Thoracic aorta (tissue), 2 donors: ENCODE measurements around the gene SMARCD2. TPM values are rescaled to one million over a fixed set of nuclear protein-coding genes. Genes with fewer than 3 reads are reported as not detected.

Source experiments
- ATAC-seq: fragments of 150-250 bp; one replicate; pipeline ENCODE4 v1.8.0; 2017; ENCODE audit warnings: low read depth; ENCODE audit not compliant: insufficient number of reproducible peaks, low FRiP score
- DNase-seq: peaks from one replicate; pipeline ENCODE4 v3.0.0-alpha.2; 2020; ENCODE audit warnings: low spot score
- H3K27ac ChIP-seq, 2 donors: fragments of 200-600 bp; sonication (generic); 1 replicate in 1 of 2; 2 replicates in 1 of 2; pipeline ENCODE4 v1.5.1; 2016; ENCODE audit warnings: mild to moderate bottlenecking in 2 of 2, moderate library complexity in 2 of 2
- H3K27me3 ChIP-seq: fragments of 200-600 bp; sonication (generic); replicated peaks from 2 replicates; pipeline ENCODE4 v1.6.0; 2016; ENCODE audit warnings: mild to moderate bottlenecking; ENCODE audit not compliant: insufficient read depth
- H3K36me3 ChIP-seq: fragments of 200-600 bp; sonication (generic); one replicate; pipeline ENCODE4 v1.5.1; 2016
- H3K4me1 ChIP-seq, 2 donors: fragments of 200-600 bp; sonication (generic); 1 replicate in 1 of 2; 2 replicates in 1 of 2; pipeline versions ENCODE4 v1.5.1 to v1.6.0; 2016; ENCODE audit warnings: low read depth in 2 of 2, mild to moderate bottlenecking in 1 of 2; ENCODE audit not compliant: control insufficient read depth in 1 of 2
- H3K4me3 ChIP-seq: fragments of 200-600 bp; sonication (generic); 2 replicates; pipeline ENCODE4 v1.5.1; 2016; ENCODE audit warnings: mild to moderate bottlenecking
- H3K9me3 ChIP-seq: fragments of 200-600 bp; sonication (generic); 2 replicates; pipeline ENCODE4 v1.5.1; 2016
- CTCF ChIP-seq: fragments of 200-600 bp; sonication (generic); IDR thresholded peaks from one replicate; pipeline ENCODE4 v1.5.1; 2019; ENCODE audit warnings: antibody characterized with exemption
- total RNA-seq, 2 donors: library from RNA; depleted of rRNA; stranded (reverse); fragments of >200 nt; gene quantifications; one replicate each; pipeline versions ENCODE4 v1.1.0 to v1.2.3, GENCODE V29; 2016

The SMARCD2 gene
- total RNA-seq, 2 donors from 2014 or later, result 81.8 to 136 TPM

GRCh38 chr17:63833741-63834373, 8.6 kb downstream of the SMARCD2 start:
- Histone ChIP-seq H3K4me3 (no peak overlapping the region), H3K27ac (no peak overlapping the region), H3K4me1 (peaks cover 13 to 44% of the 10 kb centered on the region in 2 donors), H3K36me3 (peaks cover 82% of the 10 kb centered on the region), H3K9me3 (no peaks in the 10 kb centered on the region), H3K27me3 (no peaks in the 10 kb centered on the region)
- no peak for TF ChIP-seq CTCF
- DNase-seq, result no peak
- no peak for ATAC-seq

DNA sequence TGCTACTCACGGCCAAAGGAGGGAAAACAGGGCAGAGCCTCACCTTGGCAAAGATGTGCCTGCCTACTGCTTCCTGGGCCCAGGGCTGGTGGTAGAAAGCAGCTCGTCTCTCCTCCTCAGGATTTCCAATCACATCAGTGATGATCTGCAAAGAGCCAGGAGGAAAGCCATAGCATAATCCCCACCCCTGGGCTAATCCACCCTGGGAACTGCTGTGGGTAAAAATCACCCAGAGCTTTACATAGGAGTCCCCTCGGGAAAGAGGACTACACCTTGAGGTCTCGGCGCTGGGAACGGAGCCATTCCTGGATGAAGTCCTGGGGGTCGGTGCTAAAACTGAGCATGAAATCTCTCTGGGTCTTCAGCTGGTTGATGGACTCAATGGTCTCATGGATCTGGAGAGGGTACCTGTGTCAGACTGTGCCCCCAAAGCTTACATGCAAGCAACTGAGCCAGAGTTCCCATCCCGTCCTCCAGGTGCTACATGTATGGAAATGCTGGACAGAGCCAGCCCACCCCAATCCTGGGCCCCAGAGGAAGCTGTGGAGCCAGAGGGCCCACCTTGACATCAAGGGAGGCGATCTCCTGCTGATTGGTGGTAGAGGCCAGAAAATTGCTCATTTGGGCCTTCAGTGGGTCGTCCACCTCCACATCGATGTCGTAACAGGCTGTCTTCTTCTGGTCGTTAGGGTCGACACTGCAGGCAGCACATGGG, 9.3 kb downstream of the SMARCD2 start:
- no peak for ATAC-seq
- Histone ChIP-seq H3K27me3 (no peaks in the 10 kb centered on the region), H3K4me3 (no peak overlapping the region), H3K27ac (no peak overlapping the region), H3K4me1 (peaks cover 8 to 44% of the 10 kb centered on the region in 2 donors), H3K9me3 (no peaks in the 10 kb centered on the region), H3K36me3 (peaks cover 82% of the 10 kb centered on the region)
- no peak for DNase-seq
- TF ChIP-seq CTCF, result no peak

DNA sequence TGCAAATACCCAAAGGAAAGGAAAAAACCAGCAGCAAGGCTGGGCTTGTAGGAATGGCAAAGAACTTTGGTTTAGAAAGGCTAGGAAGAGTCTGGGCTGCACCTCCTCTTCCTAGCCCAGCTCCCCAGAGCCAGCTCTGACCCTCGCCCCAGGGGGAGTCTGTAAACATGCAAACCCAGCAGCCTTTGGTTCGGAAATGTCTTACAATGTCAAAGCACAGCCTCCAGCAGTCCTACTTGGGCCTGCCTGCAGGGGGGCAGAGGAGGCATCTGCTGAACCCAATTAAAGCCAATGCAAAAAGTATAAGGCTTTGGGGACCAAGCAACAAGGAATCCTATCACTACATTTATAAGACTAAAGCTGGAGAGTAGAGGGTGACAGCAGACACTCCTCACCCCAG, 10.0 kb downstream of the SMARCD2 start:
- no peak overlapping the region for H3K27ac ChIP-seq
- no peak for TF ChIP-seq CTCF
- H3K4me3 ChIP-seq, result no peak overlapping the region
- ATAC-seq, result no peak
- no peak for DNase-seq
- H3K36me3 ChIP-seq, result peaks cover 80% of the 10 kb centered on the region
- peaks cover 3 to 41% of the 10 kb centered on the region in 2 donors for H3K4me1 ChIP-seq
- no peaks in the 10 kb centered on the region for H3K27me3 ChIP-seq
- no peaks in the 10 kb centered on the region for H3K9me3 ChIP-seq

- Histone ChIP-seq H3K27ac (no peak overlapping the region), H3K4me1 (peaks cover 3 to 37% of the 10 kb centered on the region in 2 donors), H3K9me3 (no peaks in the 10 kb centered on the region), H3K4me3 (no peak overlapping the region), H3K36me3 (peaks cover 75% of the 10 kb centered on the region), H3K27me3 (no peaks in the 10 kb centered on the region)
- no peak for ATAC-seq
- no peak for TF ChIP-seq CTCF
- no peak for DNase-seq
These were observed 10.5 kb downstream of the SMARCD2 start for GRCh38 chr17:63832014-63832413.

- DNase-seq (no peak), ATAC-seq (no peak)
- TF ChIP-seq CTCF, result no peak
- no peak overlapping the region for H3K27ac ChIP-seq
- peaks cover 3 to 33% of the 10 kb centered on the region in 2 donors for H3K4me1 ChIP-seq
- no peaks in the 10 kb centered on the region for H3K9me3 ChIP-seq
- peaks cover 70% of the 10 kb centered on the region for H3K36me3 ChIP-seq
- H3K4me3 ChIP-seq, result no peak overlapping the region
- no peaks in the 10 kb centered on the region for H3K27me3 ChIP-seq
These were observed 11.0 kb downstream of the SMARCD2 start for GRCh38 chr17:63831505-63831904.
